Renal pelvis (tissue), 4 donors: Measurements from ENCODE around the gene IL20RB. TPM values are rescaled to one million over a fixed set of nuclear protein-coding genes. Genes with fewer than 3 reads are reported as not detected.

Experiments
- DNase-seq: peaks from one replicate; pipeline ENCODE4 v3.0.0-alpha.2; 2013
- polyA plus RNA-seq, 3 donors: library from polyadenylated mRNA; unstranded; fragments of 120-200 nt; gene quantifications; one replicate each; pipeline ENCODE4 v1.2.1, GENCODE V29; 2013; ENCODE audit not compliant: insufficient read length in 3 of 3

IL20RB gene
- polyA plus RNA-seq, 3 donors: 0.30 to 0.68 (median 0.48) TPM

- no peak for DNase-seq
These were observed 81.8 kb downstream of the IL20RB start for GRCh38 chr3:137039570-137039969.

- DNase-seq: no peak
These were observed 83.5 kb downstream of the IL20RB start for GRCh38 chr3:137041251-137041650.

- no peak for DNase-seq
These were observed 83.9 kb downstream of the IL20RB start for GRCh38 chr3:137041686-137042085.

- no peak for DNase-seq
These were observed 89.0 kb downstream of the IL20RB start for GRCh38 chr3:137046747-137047146.

GRCh38 chr3:137047240-137047639, 89.5 kb downstream of the IL20RB start:
- DNase-seq: no peak

- DNase-seq: no peak
These were observed 92.5 kb downstream of the IL20RB start for GRCh38 chr3:137050281-137050680.

- DNase-seq: no peak
These were observed 94.5 kb downstream of the IL20RB start for GRCh38 chr3:137052298-137052697.

Other genes starting within 250 kb of the IL20RB start
- 10 to 100 TPM; 43.6 to 49.8 (median 45.2) TPM for gene STAG1, start 205.6 kb upstream of the IL20RB start, polyA plus RNA-seq
- 1 to 10 TPM; 2.7 to 4.2 (median 3.4) TPM for gene SLC35G2, start 138.9 kb upstream of the IL20RB start, polyA plus RNA-seq
- 10 to 100 TPM; 31.7 to 40.1 (median 36.5) TPM for gene NCK1, start 95.8 kb upstream of the IL20RB start, polyA plus RNA-seq